H9 (cell line): ENCODE measurements around the gene OSBPL2. TPM values are rescaled to one million over a fixed set of nuclear protein-coding genes. Genes with fewer than 3 reads are reported as not detected.

Source experiments
- DNase-seq: peaks from one replicate; pipeline ENCODE4 v3.0.0-alpha.2; 2017
- H2AFZ ChIP-seq: one replicate; pipeline ENCODE4 v1.6.1; 2013; ENCODE audit warnings: mild to moderate bottlenecking, low read length, control low read depth, moderate library complexity
- H2AK5ac ChIP-seq: 2 replicates; pipeline ENCODE4 v1.6.1; 2013; ENCODE audit warnings: low read length, control low read depth, mixed read lengths; ENCODE audit not compliant: insufficient read length
- H2BK120ac ChIP-seq: one replicate; pipeline ENCODE4 v1.6.1; 2013; ENCODE audit warnings: low read depth, mild to moderate bottlenecking, low read length, control low read depth, inconsistent platforms; ENCODE audit not compliant: poor library complexity, severe bottlenecking
- H2BK12ac ChIP-seq: 2 replicates; pipeline ENCODE4 v1.6.1; 2013; ENCODE audit warnings: low read length, control low read depth, mixed read lengths, low read depth; ENCODE audit not compliant: insufficient read length
- H2BK15ac ChIP-seq: 2 replicates; pipeline ENCODE4 v1.6.1; 2013; ENCODE audit warnings: low read depth, low read length, control low read depth
- H2BK20ac ChIP-seq: one replicate; pipeline ENCODE4 v1.6.1; 2013; ENCODE audit warnings: low read depth, mild to moderate bottlenecking, low read length, control low read depth, inconsistent platforms; ENCODE audit not compliant: poor library complexity, severe bottlenecking
- H2BK5ac ChIP-seq: 2 replicates; pipeline ENCODE4 v1.6.1; 2013; ENCODE audit warnings: low read length, control low read depth, mixed read lengths; ENCODE audit not compliant: insufficient read length
- H3K14ac ChIP-seq: 2 replicates; pipeline ENCODE4 v1.6.1; 2013; ENCODE audit warnings: low read length, control low read depth; ENCODE audit not compliant: insufficient read depth
- H3K18ac ChIP-seq: 2 replicates; pipeline ENCODE4 v1.6.1; 2013; ENCODE audit warnings: low read depth, mild to moderate bottlenecking, mixed read lengths, low read length, control low read depth; ENCODE audit not compliant: insufficient read length
- H3K23ac ChIP-seq: 2 replicates; pipeline ENCODE4 v1.6.1; 2013; ENCODE audit warnings: low read length, control low read depth, mixed read lengths, low read depth; ENCODE audit not compliant: insufficient read length
- H3K23me2 ChIP-seq: 2 replicates; pipeline ENCODE4 v1.6.1; 2013; ENCODE audit warnings: low read depth, mild to moderate bottlenecking, mixed read lengths, low read length, control low read depth; ENCODE audit not compliant: insufficient read length, poor library complexity, severe bottlenecking
- H3K27ac ChIP-seq: 2 replicates; pipeline ENCODE4 v1.5.1; 2013; ENCODE audit warnings: low read length, control low read depth, mixed read lengths, low read depth; ENCODE audit not compliant: insufficient read length
- H3K27me3 ChIP-seq: 2 replicates; pipeline ENCODE4 v1.6.1; 2013; ENCODE audit warnings: low read length, control low read depth, inconsistent platforms; ENCODE audit not compliant: insufficient read depth
- H3K4ac ChIP-seq: 2 replicates; pipeline ENCODE4 v1.6.1; 2013; ENCODE audit warnings: low read depth, mild to moderate bottlenecking, control low read depth, inconsistent platforms, low read length, moderate library complexity
- H3K4me1 ChIP-seq: 2 replicates; pipeline ENCODE4 v1.6.1; 2013; ENCODE audit warnings: low read length, control low read depth, inconsistent platforms; ENCODE audit not compliant: insufficient read depth
- H3K4me2 ChIP-seq: 2 replicates; pipeline ENCODE4 v1.6.1; 2013; ENCODE audit warnings: low read length, control low read depth, mixed read lengths; ENCODE audit not compliant: insufficient read length, insufficient read depth
- H3K56ac ChIP-seq: 2 replicates; pipeline ENCODE4 v1.6.1; 2013; ENCODE audit warnings: low read depth, mild to moderate bottlenecking, mixed read lengths, low read length, control low read depth; ENCODE audit not compliant: insufficient read length
- H3K79me1 ChIP-seq: 2 replicates; pipeline ENCODE4 v1.6.1; 2013; ENCODE audit warnings: low read depth, mild to moderate bottlenecking, moderate library complexity, low read length, control low read depth, inconsistent platforms; ENCODE audit not compliant: insufficient read depth, poor library complexity, severe bottlenecking
- H3K79me2 ChIP-seq: 2 replicates; pipeline ENCODE4 v1.6.1; 2013; ENCODE audit warnings: low read length, control low read depth, inconsistent platforms; ENCODE audit not compliant: insufficient read depth
- H3K9ac ChIP-seq: 2 replicates; pipeline ENCODE4 v1.6.1; 2013; ENCODE audit warnings: low read length, control low read depth, mixed read lengths; ENCODE audit not compliant: insufficient read length; ENCODE audit errors: extremely low read depth
- H3K9me3 ChIP-seq: one replicate; pipeline ENCODE4 v1.6.1; 2013; ENCODE audit warnings: low read depth, low read length, inconsistent platforms; ENCODE audit not compliant: control insufficient read depth
- H3T11ph ChIP-seq: one replicate; pipeline ENCODE4 v1.6.1; 2013; ENCODE audit warnings: mild to moderate bottlenecking, low read length, control low read depth, inconsistent platforms
- H4K20me1 ChIP-seq: one replicate; pipeline ENCODE4 v1.6.1; 2013; ENCODE audit not compliant: control insufficient read depth, insufficient read length, insufficient read depth
- H4K5ac ChIP-seq: 2 replicates; pipeline ENCODE4 v1.6.1; 2013; ENCODE audit warnings: low read depth, mild to moderate bottlenecking, mixed read lengths, low read length, control low read depth; ENCODE audit not compliant: insufficient read length
- H4K8ac ChIP-seq: replicated peaks from 2 replicates; pipeline ENCODE4 v1.6.1; 2013; ENCODE audit warnings: low read length, control low read depth, mixed read lengths, low read depth; ENCODE audit not compliant: insufficient read length
- H4K91ac ChIP-seq: 2 replicates; pipeline ENCODE4 v1.6.1; 2013; ENCODE audit warnings: low read depth, mild to moderate bottlenecking, moderate library complexity, mixed read lengths, low read length, control low read depth; ENCODE audit not compliant: insufficient read length
- H3K27ac Mint-ChIP-seq, 3 experiments: 2 replicates in 2 of 3; 3 replicates in 1 of 3; pipeline ENCODE4 v1.8.0; 2020 to 2021; ENCODE audit warnings: mixed read lengths in 3 of 3, mild to moderate bottlenecking in 1 of 3, moderate library complexity in 1 of 3
- H3K27me3 Mint-ChIP-seq: 2 replicates; pipeline ENCODE4 v1.8.0; 2021; ENCODE audit warnings: low read depth, mild to moderate bottlenecking, moderate library complexity, mixed read lengths
- H3K36me3 Mint-ChIP-seq, 3 experiments: 2 replicates in 2 of 3; 3 replicates in 1 of 3; pipeline ENCODE4 v1.8.0; 2020 to 2021; ENCODE audit warnings: low read depth in 3 of 3, mixed read lengths in 3 of 3; ENCODE audit not compliant: insufficient read depth in 1 of 3
- H3K4me1 Mint-ChIP-seq, 2 experiments: 2 replicates each; pipeline ENCODE4 v1.8.0; 2020; ENCODE audit warnings: mixed read lengths in 2 of 2
- H3K4me3 Mint-ChIP-seq, 2 experiments: 2 replicates in 1 of 2; 3 replicates in 1 of 2; pipeline ENCODE4 v1.8.0; 2020 to 2021; ENCODE audit warnings: mild to moderate bottlenecking in 2 of 2, mixed read lengths in 2 of 2, moderate library complexity in 1 of 2
- H3K9me3 Mint-ChIP-seq, 2 experiments: 2 replicates in 1 of 2; 3 replicates in 1 of 2; pipeline ENCODE4 v1.8.0; 2020; ENCODE audit warnings: mild to moderate bottlenecking in 2 of 2, mixed read lengths in 2 of 2, moderate library complexity in 1 of 2
- WGBS: extraction: QIAGEN DNeasy Blood & Tissue Kit; methylation state at CpG from one replicate; pipeline ENCODE4 v1.1.7; 2013; ENCODE audit warnings: missing lambda C conversion rate, low lambda C conversion rate, mixed read lengths; ENCODE audit not compliant: insufficient read length; ENCODE audit errors: extremely low coverage; 5-methylcytosine and 5-hydroxymethylcytosine counted together
- total RNA-seq: library from RNA; stranded (reverse); gene quantifications from 2 replicates; pipeline ENCODE4 v1.2.1, GENCODE V29; 2021
- TF ChIP-seq, protein P1 (sequence below): fragments of 200-600 bp; sonication (generic); conservative IDR thresholded peaks from 3 replicates; pipeline ENCODE4 v1.8.0; 2021; ENCODE audit warnings: antibody characterized with exemption, mild to moderate bottlenecking

Gene OSBPL2
- total RNA-seq, 1 experiment from 2014 or later = 47.3 TPM

DNA sequence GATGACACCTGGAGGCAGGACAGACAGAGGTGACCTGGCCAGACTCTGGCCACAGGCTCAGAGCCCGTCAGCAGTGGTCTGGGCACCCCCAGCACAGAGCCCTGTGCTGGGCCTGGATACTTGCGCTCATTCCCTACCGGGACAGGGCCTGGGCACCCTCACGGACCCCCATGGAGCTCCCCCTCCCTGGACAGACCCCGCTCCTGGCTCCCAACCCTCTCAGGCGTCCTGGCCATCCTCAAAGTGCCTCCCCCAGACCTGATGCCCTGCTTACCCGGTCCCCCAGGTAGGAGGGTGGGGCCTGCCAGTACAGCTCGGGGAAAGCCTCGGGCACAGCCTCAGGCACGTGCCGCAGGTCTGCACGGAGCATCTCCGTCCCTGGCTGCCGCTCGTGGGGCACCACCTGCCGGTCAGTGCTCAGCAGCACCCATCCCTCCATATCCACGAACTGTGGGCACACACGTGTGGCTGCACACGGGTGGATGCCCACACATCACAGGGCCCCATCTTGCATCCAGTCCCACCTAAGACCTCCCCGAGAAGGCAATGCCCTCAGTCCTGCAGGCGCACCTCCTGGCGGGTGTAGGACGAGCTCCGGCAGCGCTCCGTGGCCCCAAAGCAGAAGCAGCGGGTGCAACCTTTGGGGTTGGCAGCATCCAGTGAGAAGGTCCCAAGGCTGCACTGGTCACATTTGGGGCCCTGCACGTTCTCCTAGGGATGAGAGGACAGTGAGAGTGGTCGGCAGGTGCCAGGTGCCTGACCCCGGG is 88.8 kb downstream of the OSBPL2 start:
- Histone ChIP-seq H3K9ac (no peak overlapping the region), H3K4ac (no peak overlapping the region), H2AK5ac (no peak overlapping the region), H3K56ac (no peak overlapping the region), H2BK12ac (no peak overlapping the region), H3K27me3 (no peaks in the 10 kb centered on the region), H3K79me2 (no peaks in the 10 kb centered on the region), H2AFZ (no peak overlapping the region), H3K27ac (no peak overlapping the region), H4K20me1 (no peaks in the 10 kb centered on the region), H4K5ac (no peak overlapping the region), H3K4me2 (no peak overlapping the region), H2BK20ac (no peak overlapping the region), H3K79me1 (no peaks in the 10 kb centered on the region), H2BK5ac (no peak overlapping the region), H3K18ac (no peak overlapping the region), H2BK120ac (no peak overlapping the region), H3K23me2 (no peaks in the 10 kb centered on the region), H4K91ac (no peak overlapping the region), H4K8ac (no peak overlapping the region), H3K14ac (no peak overlapping the region), H2BK15ac (no peak overlapping the region), H3K9me3 (no peaks in the 10 kb centered on the region), H3K23ac (no peak overlapping the region), H3K4me1 (no peaks in the 10 kb centered on the region), H3T11ph (no peak overlapping the region)
- Mint-ChIP-seq H3K27ac (no peak overlapping the region; a peak in 1 of 7 replicates), H3K9me3 (no peaks in the 10 kb centered on the region; a peak in 2 of 5 replicates), H3K36me3 (peaks cover 22 to 80% (median 72%) of the 10 kb centered on the region in 3 experiments; a peak in 6 of 7 replicates), H3K4me3 (no peak overlapping the region), H3K4me1 (peaks cover 0 to 3% of the 10 kb centered on the region in 2 experiments; a peak in 1 of 4 replicates), H3K27me3 (no peaks in the 10 kb centered on the region; the same call in none of the 2 replicates)
- TF ChIP-seq, protein P1, sequence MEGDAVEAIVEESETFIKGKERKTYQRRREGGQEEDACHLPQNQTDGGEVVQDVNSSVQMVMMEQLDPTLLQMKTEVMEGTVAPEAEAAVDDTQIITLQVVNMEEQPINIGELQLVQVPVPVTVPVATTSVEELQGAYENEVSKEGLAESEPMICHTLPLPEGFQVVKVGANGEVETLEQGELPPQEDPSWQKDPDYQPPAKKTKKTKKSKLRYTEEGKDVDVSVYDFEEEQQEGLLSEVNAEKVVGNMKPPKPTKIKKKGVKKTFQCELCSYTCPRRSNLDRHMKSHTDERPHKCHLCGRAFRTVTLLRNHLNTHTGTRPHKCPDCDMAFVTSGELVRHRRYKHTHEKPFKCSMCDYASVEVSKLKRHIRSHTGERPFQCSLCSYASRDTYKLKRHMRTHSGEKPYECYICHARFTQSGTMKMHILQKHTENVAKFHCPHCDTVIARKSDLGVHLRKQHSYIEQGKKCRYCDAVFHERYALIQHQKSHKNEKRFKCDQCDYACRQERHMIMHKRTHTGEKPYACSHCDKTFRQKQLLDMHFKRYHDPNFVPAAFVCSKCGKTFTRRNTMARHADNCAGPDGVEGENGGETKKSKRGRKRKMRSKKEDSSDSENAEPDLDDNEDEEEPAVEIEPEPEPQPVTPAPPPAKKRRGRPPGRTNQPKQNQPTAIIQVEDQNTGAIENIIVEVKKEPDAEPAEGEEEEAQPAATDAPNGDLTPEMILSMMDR = no peak
- no peak for DNase-seq
- WGBS = no CpG with 5 or more reads among the region's 30 CpGs
